Measurements from ENCODE around the gene TRAPPC2L. TPM values are rescaled to one million over a fixed set of nuclear protein-coding genes. Genes with fewer than 3 reads are reported as not detected.

Gene TRAPPC2L
- total and polyA plus RNA-seq, 2 of the 13 experiments (the other 11 are each of a cell fraction or from before 2014, with no cell fraction given) = 96.3 to 107 TPM

DNA sequence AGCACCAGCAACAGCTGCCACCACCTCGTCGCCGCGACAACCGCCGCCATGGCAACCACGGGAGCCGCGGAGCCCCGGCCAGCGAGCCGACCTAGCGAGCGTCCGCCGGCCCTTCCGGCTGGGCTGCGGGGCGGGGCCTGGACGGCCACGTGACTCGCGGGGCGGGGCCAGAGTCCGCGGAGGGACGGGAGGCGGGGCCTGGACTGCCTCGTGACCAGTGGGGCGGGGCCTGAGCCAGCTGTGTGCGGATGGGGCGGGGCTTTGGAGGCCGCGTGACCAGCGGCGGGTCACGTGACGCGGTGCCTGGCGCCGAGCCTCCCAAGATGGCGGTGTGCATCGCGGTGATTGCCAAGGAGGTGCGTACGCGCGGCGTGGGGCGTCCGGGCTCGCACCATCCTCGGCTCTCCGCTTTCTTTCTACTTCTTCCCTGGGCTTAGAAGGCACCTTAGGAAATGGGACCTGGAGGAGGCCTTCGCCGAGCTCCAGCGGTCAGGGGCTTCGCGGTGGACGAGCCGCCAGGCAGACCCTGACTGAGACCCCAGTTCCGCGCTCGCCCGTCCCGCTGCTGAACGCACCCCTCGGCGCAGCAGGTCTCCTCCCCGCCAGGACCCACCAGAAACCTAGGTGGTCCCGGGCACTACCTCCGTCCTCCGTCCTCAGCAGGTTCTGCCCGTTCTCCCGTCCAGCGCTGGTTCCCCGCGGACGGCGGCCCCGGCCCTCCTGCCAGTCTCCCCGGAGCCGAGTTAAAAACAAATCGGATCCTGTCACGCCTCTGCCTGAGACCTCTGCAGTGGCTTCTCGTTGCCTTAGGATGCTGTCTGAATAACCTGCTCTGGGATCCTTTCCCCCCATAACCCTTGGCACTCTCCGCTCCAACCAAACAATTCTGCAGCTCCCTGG, at the start of gene TRAPPC2L, which contains the start of gene GALNS (continued):
- TF ChIP-seq ZNF44 (CRISPR knock-in tag; IDR thresholded peaks at IDR 0.05) = no peak
- peak; percentile 61; the same call in 1 of the 2 replicates for TF ChIP-seq ZNF264 (CRISPR knock-in tag; IDR thresholded peaks at IDR 0.05)
- peak; percentile 93 for TF ChIP-seq PHF8 (CRISPR knock-in tag; IDR thresholded peaks at IDR 0.05)
- peak; percentile 72; the same call in 1 of the 2 replicates for TF ChIP-seq MXD4 (CRISPR knock-in tag; IDR thresholded peaks at IDR 0.05)
- no peak for TF ChIP-seq TCF7L2 (IDR thresholded peaks at IDR 0.05; ENCODE audit: low read depth, low read length)
- TF ChIP-seq ZSCAN25 (CRISPR knock-in tag; IDR thresholded peaks at IDR 0.05) = peak; percentile 59; the same call in 1 of the 2 replicates
- TF ChIP-seq ZNF614 (CRISPR knock-in tag; IDR thresholded peaks at IDR 0.05; ENCODE audit: borderline replicate concordance) = peak; percentile 36; the same call in 1 of the 2 replicates
- no peak for TF ChIP-seq CHCHD3 (CRISPR knock-in tag; IDR thresholded peaks at IDR 0.05)
- TF ChIP-seq ZSCAN29 (CRISPR knock-in tag; conservative IDR thresholded peaks at IDR 0.05) = 0 out of 2 replicates have a peak, but pooled peaks have one; percentile 33
- TF ChIP-seq FOXO1 (CRISPR knock-in tag; IDR thresholded peaks at IDR 0.05) = no peak; the same call in 1 of the 2 replicates
- no peak for TF ChIP-seq LRRFIP1 (CRISPR knock-in tag; conservative IDR thresholded peaks at IDR 0.05)
- no peak for TF ChIP-seq ONECUT2 (CRISPR knock-in tag; IDR thresholded peaks at IDR 0.05)
- TF ChIP-seq ZNF121 (CRISPR knock-in tag; IDR thresholded peaks at IDR 0.05) = no peak
- no peak for TF ChIP-seq TP53 (CRISPR knock-in tag; conservative IDR thresholded peaks at IDR 0.05)
- peak; percentile 58; the same call in 1 of the 2 replicates for TF ChIP-seq TSC22D2 (CRISPR knock-in tag; IDR thresholded peaks at IDR 0.05; ENCODE audit: borderline replicate concordance)
- TF ChIP-seq TBX3 (IDR thresholded peaks at IDR 0.05; ENCODE audit: borderline replicate concordance) = no peak
- TF ChIP-seq, protein P1, sequence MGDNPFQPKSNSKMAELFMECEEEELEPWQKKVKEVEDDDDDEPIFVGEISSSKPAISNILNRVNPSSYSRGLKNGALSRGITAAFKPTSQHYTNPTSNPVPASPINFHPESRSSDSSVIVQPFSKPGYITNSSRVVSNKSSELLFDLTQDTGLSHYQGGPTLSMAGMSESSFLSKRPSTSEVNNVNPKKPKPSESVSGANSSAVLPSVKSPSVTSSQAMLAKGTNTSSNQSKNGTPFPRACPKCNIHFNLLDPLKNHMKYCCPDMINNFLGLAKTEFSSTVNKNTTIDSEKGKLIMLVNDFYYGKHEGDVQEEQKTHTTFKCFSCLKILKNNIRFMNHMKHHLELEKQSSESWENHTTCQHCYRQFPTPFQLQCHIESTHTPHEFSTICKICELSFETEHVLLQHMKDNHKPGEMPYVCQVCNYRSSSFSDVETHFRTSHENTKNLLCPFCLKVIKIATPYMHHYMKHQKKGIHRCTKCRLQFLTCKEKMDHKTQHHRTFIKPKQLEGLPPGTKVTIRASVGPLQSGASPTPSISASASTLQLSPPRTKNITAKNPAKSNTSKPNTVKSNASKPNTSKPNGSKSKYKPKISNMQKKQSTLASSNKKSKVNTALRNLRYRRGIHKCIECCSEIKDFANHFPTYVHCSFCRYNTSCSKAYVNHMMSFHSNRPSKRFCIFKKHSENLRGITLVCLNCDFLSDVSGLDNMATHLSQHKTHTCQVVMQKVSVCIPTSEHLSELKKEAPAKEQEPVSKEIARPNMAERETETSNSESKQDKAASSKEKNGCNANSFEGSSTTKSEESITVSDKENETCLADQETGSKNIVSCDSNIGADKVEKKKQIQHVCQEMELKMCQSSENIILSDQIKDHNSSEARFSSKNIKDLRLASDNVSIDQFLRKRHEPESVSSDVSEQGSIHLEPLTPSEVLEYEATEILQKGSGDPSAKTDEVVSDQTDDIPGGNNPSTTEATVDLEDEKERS (CRISPR knock-in tag; IDR thresholded peaks at IDR 0.05) = no peak
- peak; percentile 91 for TF ChIP-seq ARID4A (CRISPR knock-in tag; IDR thresholded peaks at IDR 0.05; ENCODE audit: borderline replicate concordance)

Data from HepG2 (cell line).